K562 (cell line): Measurements from ENCODE around the gene AFF2.

Source experiments
- ATF6 ChIP-seq: sonication (generic); formaldehyde crosslinking; IDR thresholded peaks from 2 replicates; pipeline ENCODE4 v1.4.0; 2020; ENCODE audit warnings: mild to moderate bottlenecking, missing genetic modification reagents
- CBX8 ChIP-seq: fragments of 200-600 bp; sonication (generic); IDR thresholded peaks from 2 replicates; pipeline ENCODE4 v1.6.1; 2012; ENCODE audit warnings: borderline replicate concordance, mixed run types, low read depth, mild to moderate bottlenecking, moderate library complexity, mixed read lengths, low read length, control low read depth, inconsistent platforms; ENCODE audit not compliant: poor library complexity, severe bottlenecking; ENCODE audit errors: extremely low read depth
- ESRRA ChIP-seq: fragments of 450-650 bp; IDR thresholded peaks from 2 replicates; pipeline ENCODE4 v1.6.1; 2014; ENCODE audit warnings: low read depth, mild to moderate bottlenecking, moderate library complexity, borderline replicate concordance
- IFI16 ChIP-seq: fragments of 250-450 bp; sonication (Bioruptor Pico); IDR thresholded peaks from 2 replicates; pipeline ENCODE4 v2.1.2; 2022; ENCODE audit warnings: mild to moderate bottlenecking, inconsistent platforms
- NR2C1 ChIP-seq, 2 experiments: fragments of 450-650 bp; IDR thresholded peaks; 2 replicates each; pipeline ENCODE4 v1.6.1; 2017; ENCODE audit warnings: mild to moderate bottlenecking in 2 of 2, antibody characterized with exemption in 1 of 2, inconsistent platforms in 1 of 2, missing compliant biosample characterization in 1 of 2, missing genetic modification characterization in 1 of 2
- SMAD1 ChIP-seq: fragments of 150-350 bp; IDR thresholded peaks from 2 replicates; pipeline ENCODE4 v1.6.1; 2014; ENCODE audit warnings: low read length, low read depth; ENCODE audit not compliant: partially characterized antibody
- SMARCE1 ChIP-seq: fragments of 450-650 bp; IDR thresholded peaks from 2 replicates; pipeline ENCODE4 v1.7.1; 2016; ENCODE audit warnings: mild to moderate bottlenecking
- TAF1 ChIP-seq: IDR thresholded peaks from 2 replicates; pipeline ENCODE4 v1.6.1; 2011; ENCODE audit warnings: mild to moderate bottlenecking, low read length, moderate library complexity; ENCODE audit not compliant: insufficient read depth, control insufficient read depth, severe bottlenecking; ENCODE audit errors: extremely low read depth
- TF ChIP-seq, protein P1 (sequence below): sonication (generic); formaldehyde crosslinking; IDR thresholded peaks from 2 replicates; pipeline ENCODE4 v1.9.0; 2022; ENCODE audit warnings: mild to moderate bottlenecking, missing genetic modification reagents
- TF ChIP-seq, protein P2 (sequence below), 3 experiments: IDR thresholded peaks in 2 of 3; conservative IDR thresholded peaks in 1 of 3; 2 replicates each; pipeline ENCODE4 v1.5.1; 2011 to 2012; ENCODE audit warnings: low read length in 3 of 3, mild to moderate bottlenecking in 3 of 3, control low read depth in 2 of 3, improper control_type of control experiment in 1 of 3, inconsistent platforms in 1 of 3, low read depth in 1 of 3, mixed read lengths in 1 of 3, moderate library complexity in 1 of 3; ENCODE audit not compliant: insufficient read depth in 2 of 3

DNA sequence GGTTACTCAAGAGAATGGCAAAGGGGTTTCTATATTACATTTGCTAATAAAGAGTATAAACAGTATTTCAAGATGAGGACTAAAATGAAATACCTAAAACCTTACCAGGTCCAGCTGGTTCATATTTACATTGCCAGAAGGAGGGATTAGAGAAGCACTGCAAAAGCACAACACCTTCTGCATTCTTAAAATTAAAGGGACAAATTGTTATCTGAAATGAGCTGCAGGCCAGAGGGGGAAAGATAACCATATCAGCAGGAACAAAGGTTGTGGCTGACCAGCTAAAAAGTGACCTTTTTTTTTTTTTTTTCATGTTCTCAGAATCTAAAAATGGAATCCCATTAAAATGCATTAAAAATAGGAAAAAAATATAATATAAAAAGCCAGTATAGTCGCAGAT, 39.7 kb downstream of the AFF2 start:
- TF ChIP-seq SMAD1: no peak
- TF ChIP-seq CBX8: no peak
- TF ChIP-seq TAF1: no peak
- TF ChIP-seq SMARCE1: 0 out of 2 replicates have a peak, but pooled peaks have one; percentile 34
- TF ChIP-seq, protein P1, sequence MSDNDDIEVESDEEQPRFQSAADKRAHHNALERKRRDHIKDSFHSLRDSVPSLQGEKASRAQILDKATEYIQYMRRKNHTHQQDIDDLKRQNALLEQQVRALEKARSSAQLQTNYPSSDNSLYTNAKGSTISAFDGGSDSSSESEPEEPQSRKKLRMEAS (CRISPR knock-in tag): no peak
- TF ChIP-seq, protein P2, sequence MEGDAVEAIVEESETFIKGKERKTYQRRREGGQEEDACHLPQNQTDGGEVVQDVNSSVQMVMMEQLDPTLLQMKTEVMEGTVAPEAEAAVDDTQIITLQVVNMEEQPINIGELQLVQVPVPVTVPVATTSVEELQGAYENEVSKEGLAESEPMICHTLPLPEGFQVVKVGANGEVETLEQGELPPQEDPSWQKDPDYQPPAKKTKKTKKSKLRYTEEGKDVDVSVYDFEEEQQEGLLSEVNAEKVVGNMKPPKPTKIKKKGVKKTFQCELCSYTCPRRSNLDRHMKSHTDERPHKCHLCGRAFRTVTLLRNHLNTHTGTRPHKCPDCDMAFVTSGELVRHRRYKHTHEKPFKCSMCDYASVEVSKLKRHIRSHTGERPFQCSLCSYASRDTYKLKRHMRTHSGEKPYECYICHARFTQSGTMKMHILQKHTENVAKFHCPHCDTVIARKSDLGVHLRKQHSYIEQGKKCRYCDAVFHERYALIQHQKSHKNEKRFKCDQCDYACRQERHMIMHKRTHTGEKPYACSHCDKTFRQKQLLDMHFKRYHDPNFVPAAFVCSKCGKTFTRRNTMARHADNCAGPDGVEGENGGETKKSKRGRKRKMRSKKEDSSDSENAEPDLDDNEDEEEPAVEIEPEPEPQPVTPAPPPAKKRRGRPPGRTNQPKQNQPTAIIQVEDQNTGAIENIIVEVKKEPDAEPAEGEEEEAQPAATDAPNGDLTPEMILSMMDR (IDR thresholded peaks at IDR 0.05 in 2 of 3, conservative IDR thresholded peaks at IDR 0.05 in 1 of 3; ENCODE audit: insufficient read depth in 2 of 3, low read depth in 1 of 3, low read length in 3 of 3): no peak
- TF ChIP-seq NR2C1 (IDR thresholded peaks at IDR 0.05): no peak
- TF ChIP-seq NR2C1 (tag; IDR thresholded peaks at IDR 0.05): no peak
- TF ChIP-seq ESRRA: no peak
- TF ChIP-seq IFI16 (CRISPR knock-in tag): no peak
- no peak for TF ChIP-seq ATF6 (CRISPR knock-in tag)
